GM21737 (cell line): ENCODE data around the gene MPZL3.

Source experiments
- ATAC-seq: cut with Tn5 transposase; IDR thresholded peaks from one replicate; pipeline ENCODE4 v1.9.1; 2021; ENCODE audit warnings: mild to moderate bottlenecking, moderate library complexity; ENCODE audit not compliant: unreplicated experiment

Gene MPZL3

GRCh38 chr11:118264569-118265465, 12.7 kb upstream of the MPZL3 start:
- ATAC-seq: no peak

GRCh38 chr11:118263695-118264568, 11.8 kb upstream of the MPZL3 start, which contains the start of gene MPZL2:
Gene MPZL2 (minus strand): TSS chr11:118264297. CDS start chr11:118264153, 144 bp downstream.
- no peak for ATAC-seq

GRCh38 chr11:118263112-118263511, 10.9 kb upstream of the MPZL3 start:
- ATAC-seq: no peak

- no peak for ATAC-seq
These were observed 8.2 kb upstream of the MPZL3 start for GRCh38 chr11:118260353-118260752.

GRCh38 chr11:118259138-118259537, 7.0 kb upstream of the MPZL3 start:
- no peak for ATAC-seq

- no peak for ATAC-seq
These were observed 6.2 kb upstream of the MPZL3 start for GRCh38 chr11:118258410-118258809.

- ATAC-seq: no peak
These were observed 523 bp upstream of the MPZL3 start for GRCh38 chr11:118252688-118253087.

GRCh38 chr11:118247041-118247440, 5.1 kb downstream of the MPZL3 start:
- no peak for ATAC-seq

- ATAC-seq: no peak
These were observed 6.1 kb downstream of the MPZL3 start for GRCh38 chr11:118245936-118246562.

GRCh38 chr11:118243993-118244762, 8.0 kb downstream of the MPZL3 start:
- no peak for ATAC-seq

GRCh38 chr11:118243161-118243560, 9.0 kb downstream of the MPZL3 start:
- ATAC-seq: no peak

- no peak for ATAC-seq
These were observed 10.4 kb downstream of the MPZL3 start for GRCh38 chr11:118241764-118242098.

- ATAC-seq: peak; percentile 75
These were observed 11.0 kb downstream of the MPZL3 start for GRCh38 chr11:118240999-118241763.

- no peak for ATAC-seq
These were observed 12.5 kb downstream of the MPZL3 start for GRCh38 chr11:118239509-118240205.

GRCh38 chr11:118238929-118239328, 13.2 kb downstream of the MPZL3 start:
- no peak for ATAC-seq

GRCh38 chr11:118238421-118238820, 13.7 kb downstream of the MPZL3 start:
- no peak for ATAC-seq

- ATAC-seq: no peak
These were observed 16.0 kb downstream of the MPZL3 start for GRCh38 chr11:118236170-118236569.

- no peak for ATAC-seq
These were observed 17.3 kb downstream of the MPZL3 start for GRCh38 chr11:118234833-118235232.

- no peak for ATAC-seq
These were observed 18.3 kb downstream of the MPZL3 start for GRCh38 chr11:118233850-118234249.
